Measurements from ENCODE around the gene GSTO1.
"Not testable (repeated sequence)": the region's sequence is repeated elsewhere in the genome, so short reads cannot be mapped to it uniquely, and the experiment has no call there.

The GSTO1 gene

GRCh38 chr10:104240078-104240477 lies 14.6 kb upstream of the GSTO1 start:
- Mint-ChIP-seq H3K36me3 (ENCODE audit: low read depth) (no peaks in the 10 kb centered on the region), H3K27me3 (no peaks in the 10 kb centered on the region), H3K4me3 (no peak overlapping the region), H3K4me1 (ENCODE audit: low read depth) (peaks cover 14% of the 10 kb centered on the region), H3K9me3 (no peaks in the 10 kb centered on the region), H3K27ac (no peak overlapping the region)
- intact Hi-C loops (cut with micrococcal nuclease): no loop called here

GRCh38 chr10:104242545-104242944 lies 12.1 kb upstream of the GSTO1 start:
- intact Hi-C loops (cut with micrococcal nuclease): no loop called here
- Mint-ChIP-seq H3K27ac (no peak overlapping the region), H3K4me1 (ENCODE audit: low read depth) (peaks cover 33% of the 10 kb centered on the region), H3K27me3 (no peaks in the 10 kb centered on the region), H3K9me3 (no peaks in the 10 kb centered on the region), H3K36me3 (ENCODE audit: low read depth) (no peaks in the 10 kb centered on the region), H3K4me3 (no peak overlapping the region)

GRCh38 chr10:104243009-104243408 lies 11.7 kb upstream of the GSTO1 start:
- peak overlapping the region; percentile 18 for H3K27ac Mint-ChIP-seq
- intact Hi-C loops (cut with micrococcal nuclease); H3K36me3 Mint-ChIP-seq (ENCODE audit: low read depth); H3K27me3 Mint-ChIP-seq; H3K9me3 Mint-ChIP-seq; H3K4me3 Mint-ChIP-seq: not testable (repeated sequence)
- H3K4me1 Mint-ChIP-seq (ENCODE audit: low read depth): peaks cover 33% of the 10 kb centered on the region

- Mint-ChIP-seq H3K27ac (peak overlapping the region; percentile 18), H3K36me3 (ENCODE audit: low read depth) (no peaks in the 10 kb centered on the region), H3K4me1 (ENCODE audit: low read depth) (peaks cover 33% of the 10 kb centered on the region), H3K27me3 (no peaks in the 10 kb centered on the region), H3K9me3 (no peaks in the 10 kb centered on the region), H3K4me3 (no peak overlapping the region)
- intact Hi-C loops (cut with micrococcal nuclease): no loop called here
These were observed 11.2 kb upstream of the GSTO1 start for GRCh38 chr10:104243512-104243911.

- Mint-ChIP-seq H3K9me3 (no peaks in the 10 kb centered on the region), H3K27me3 (no peaks in the 10 kb centered on the region), H3K4me1 (ENCODE audit: low read depth) (peaks cover 25% of the 10 kb centered on the region), H3K36me3 (ENCODE audit: low read depth) (no peaks in the 10 kb centered on the region), H3K27ac (peak overlapping the region; percentile 92), H3K4me3 (no peak overlapping the region)
- intact Hi-C loops (cut with micrococcal nuclease): no loop called here
These were observed 9.5 kb upstream of the GSTO1 start for GRCh38 chr10:104245066-104245632.

DNA sequence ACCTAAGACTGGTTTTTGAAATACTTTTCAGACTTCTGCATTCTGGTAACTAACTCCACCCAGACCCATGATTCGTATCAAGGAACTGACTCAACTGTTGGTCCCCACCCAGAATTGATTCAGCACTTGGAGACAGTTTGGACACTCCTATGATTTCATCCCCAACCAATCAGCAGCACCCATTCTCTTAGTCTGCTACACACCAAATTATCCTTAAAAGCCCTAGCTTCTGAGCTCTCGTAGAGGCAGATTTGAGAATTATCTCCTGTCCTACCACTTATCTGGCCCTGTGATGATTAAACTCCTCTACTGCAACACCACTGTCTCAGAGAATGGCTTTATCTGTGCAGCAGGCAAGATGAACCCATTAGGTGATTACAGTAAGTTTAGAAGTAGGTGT lies 7.7 kb upstream of the GSTO1 start:
- Mint-ChIP-seq H3K9me3 (no peaks in the 10 kb centered on the region), H3K4me3 (peak overlapping the region; percentile 49), H3K27me3 (no peaks in the 10 kb centered on the region), H3K27ac (peak overlapping the region; percentile 92), H3K36me3 (ENCODE audit: low read depth) (no peaks in the 10 kb centered on the region), H3K4me1 (ENCODE audit: low read depth) (peaks cover 19% of the 10 kb centered on the region)
- intact Hi-C loops (cut with micrococcal nuclease): loop anchor here (1.0 to 2.0 kb wide), 2 partner anchors 8 to 22 kb away; partner anchors contain the start of gene GSTO2

- Mint-ChIP-seq H3K4me1 (ENCODE audit: low read depth) (peaks cover 22% of the 10 kb centered on the region), H3K36me3 (ENCODE audit: low read depth) (no peaks in the 10 kb centered on the region), H3K27ac (peak overlapping the region; percentile 92), H3K9me3 (no peaks in the 10 kb centered on the region), H3K4me3 (peak overlapping the region; percentile 49), H3K27me3 (no peaks in the 10 kb centered on the region)
- intact Hi-C loops (cut with micrococcal nuclease): loop anchor here (1.0 to 2.0 kb wide), 2 partner anchors 8 to 21 kb away; partner anchors contain the start of gene GSTO2
These were observed 7.1 kb upstream of the GSTO1 start for GRCh38 chr10:104247513-104248146.

GRCh38 chr10:104248931-104249330 lies 5.8 kb upstream of the GSTO1 start:
- intact Hi-C loops (cut with micrococcal nuclease); H3K27ac Mint-ChIP-seq; H3K27me3 Mint-ChIP-seq; H3K36me3 Mint-ChIP-seq (ENCODE audit: low read depth); H3K9me3 Mint-ChIP-seq; H3K4me3 Mint-ChIP-seq: not testable (repeated sequence)
- peaks cover 35% of the 10 kb centered on the region for H3K4me1 Mint-ChIP-seq (ENCODE audit: low read depth)

DNA sequence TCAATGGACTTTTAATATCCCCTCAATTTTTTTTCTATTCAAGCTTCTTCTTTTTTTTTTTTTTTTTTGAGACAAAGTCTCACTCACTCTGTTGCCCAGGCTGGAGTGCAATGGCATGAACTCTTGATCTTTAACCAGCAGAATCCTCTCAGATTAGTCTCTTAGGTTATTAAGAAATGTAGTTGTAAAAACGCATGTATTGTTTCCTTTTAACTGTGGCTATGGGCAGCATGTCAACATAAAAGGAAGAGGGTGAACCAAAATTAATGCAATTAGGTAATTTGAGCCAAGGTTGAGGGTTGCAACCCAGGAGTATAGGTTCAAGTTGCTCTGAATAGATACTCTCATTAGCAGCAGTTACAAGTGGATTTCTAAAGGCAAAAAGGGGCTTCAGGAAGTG lies 4.3 kb upstream of the GSTO1 start:
- H3K36me3 Mint-ChIP-seq (ENCODE audit: low read depth): peaks cover 8% of the 10 kb centered on the region
- intact Hi-C loops (cut with micrococcal nuclease): no loop called here
- no peak overlapping the region for H3K4me3 Mint-ChIP-seq
- H3K4me1 Mint-ChIP-seq (ENCODE audit: low read depth): peaks cover 42% of the 10 kb centered on the region
- no peaks in the 10 kb centered on the region for H3K27me3 Mint-ChIP-seq
- H3K27ac Mint-ChIP-seq: peak overlapping the region; percentile 4
- H3K9me3 Mint-ChIP-seq: no peaks in the 10 kb centered on the region

DNA sequence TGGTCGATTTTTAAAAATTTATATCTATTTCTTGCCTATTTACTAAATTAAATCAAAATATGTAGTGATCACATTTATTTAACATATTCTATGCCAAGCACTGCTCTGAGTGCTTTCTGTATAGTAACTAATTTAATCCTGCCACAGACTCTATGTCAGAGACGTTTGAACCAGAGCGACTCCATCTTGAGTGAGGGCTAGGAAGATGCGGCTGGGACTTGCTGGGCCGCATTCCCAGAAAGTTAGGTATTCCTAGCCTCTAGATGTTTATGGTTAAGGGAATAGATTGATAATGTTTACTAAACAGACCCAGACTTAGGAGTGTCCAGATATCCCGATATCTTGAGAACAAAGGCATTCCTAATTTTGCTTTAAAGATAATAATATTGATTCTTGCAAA lies 3.2 kb upstream of the GSTO1 start:
- no peaks in the 10 kb centered on the region for H3K27me3 Mint-ChIP-seq
- no peak overlapping the region for H3K4me3 Mint-ChIP-seq
- no peak overlapping the region for H3K27ac Mint-ChIP-seq
- intact Hi-C loops (cut with micrococcal nuclease): no loop called here
- peaks cover 35% of the 10 kb centered on the region for H3K4me1 Mint-ChIP-seq (ENCODE audit: low read depth)
- H3K9me3 Mint-ChIP-seq: no peaks in the 10 kb centered on the region
- peaks cover 8% of the 10 kb centered on the region for H3K36me3 Mint-ChIP-seq (ENCODE audit: low read depth)

GRCh38 chr10:104252368-104252767 lies 2.3 kb upstream of the GSTO1 start:
- intact Hi-C loops (cut with micrococcal nuclease): no loop called here
- H3K4me3 Mint-ChIP-seq: no peak overlapping the region
- no peak overlapping the region for H3K27ac Mint-ChIP-seq

DNA sequence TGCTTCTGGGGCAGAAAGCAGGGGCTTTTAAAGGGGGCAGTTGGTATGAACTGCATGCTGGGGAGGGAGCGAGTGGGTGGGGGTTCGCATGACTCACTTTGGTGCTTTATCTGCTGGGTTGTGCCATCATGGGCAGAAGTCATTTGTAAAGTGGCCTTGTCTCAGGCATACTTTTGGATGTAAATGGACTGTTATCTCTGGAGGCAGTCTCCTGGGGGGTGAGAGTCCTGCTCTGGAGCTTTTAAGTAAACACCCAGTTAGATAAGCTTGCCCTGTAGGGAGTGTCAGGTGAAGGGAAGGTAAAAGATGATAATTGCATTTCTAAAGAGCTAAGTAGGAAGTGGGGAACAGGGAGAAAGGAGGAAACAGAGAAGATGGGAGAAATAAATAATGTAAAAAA lies 1.6 kb upstream of the GSTO1 start:
- H3K9me3 Mint-ChIP-seq: no peaks in the 10 kb centered on the region
- no peaks in the 10 kb centered on the region for H3K27me3 Mint-ChIP-seq
- H3K36me3 Mint-ChIP-seq (ENCODE audit: low read depth): peaks cover 19% of the 10 kb centered on the region
- peaks cover 33% of the 10 kb centered on the region for H3K4me1 Mint-ChIP-seq (ENCODE audit: low read depth)
- intact Hi-C loops (cut with micrococcal nuclease): no loop called here
- H3K27ac Mint-ChIP-seq: peak overlapping the region; percentile 96
- H3K4me3 Mint-ChIP-seq: no peak overlapping the region

More at GRCh38 chr10:104252368-104252767, 2.3 kb upstream of the GSTO1 start:
- Mint-ChIP-seq H3K4me1 (ENCODE audit: low read depth) (peaks cover 31% of the 10 kb centered on the region), H3K27me3 (no peaks in the 10 kb centered on the region), H3K9me3 (no peaks in the 10 kb centered on the region), H3K36me3 (ENCODE audit: low read depth) (peaks cover 13% of the 10 kb centered on the region)

- H3K4me3 Mint-ChIP-seq: peak overlapping the region; percentile 91
- H3K9me3 Mint-ChIP-seq: no peaks in the 10 kb centered on the region
- peaks cover 26% of the 10 kb centered on the region for H3K36me3 Mint-ChIP-seq (ENCODE audit: low read depth)
- H3K4me1 Mint-ChIP-seq (ENCODE audit: low read depth): peaks cover 40% of the 10 kb centered on the region
- intact Hi-C loops (cut with micrococcal nuclease): loop anchor here (2.0 kb wide), 1 partner anchor 15 kb away; the partner anchor contains the start of gene GSTO2
- H3K27ac Mint-ChIP-seq: peak overlapping the region; percentile 96
- H3K27me3 Mint-ChIP-seq: no peaks in the 10 kb centered on the region
These were observed 884 bp upstream of the GSTO1 start for GRCh38 chr10:104253606-104254410.

DNA sequence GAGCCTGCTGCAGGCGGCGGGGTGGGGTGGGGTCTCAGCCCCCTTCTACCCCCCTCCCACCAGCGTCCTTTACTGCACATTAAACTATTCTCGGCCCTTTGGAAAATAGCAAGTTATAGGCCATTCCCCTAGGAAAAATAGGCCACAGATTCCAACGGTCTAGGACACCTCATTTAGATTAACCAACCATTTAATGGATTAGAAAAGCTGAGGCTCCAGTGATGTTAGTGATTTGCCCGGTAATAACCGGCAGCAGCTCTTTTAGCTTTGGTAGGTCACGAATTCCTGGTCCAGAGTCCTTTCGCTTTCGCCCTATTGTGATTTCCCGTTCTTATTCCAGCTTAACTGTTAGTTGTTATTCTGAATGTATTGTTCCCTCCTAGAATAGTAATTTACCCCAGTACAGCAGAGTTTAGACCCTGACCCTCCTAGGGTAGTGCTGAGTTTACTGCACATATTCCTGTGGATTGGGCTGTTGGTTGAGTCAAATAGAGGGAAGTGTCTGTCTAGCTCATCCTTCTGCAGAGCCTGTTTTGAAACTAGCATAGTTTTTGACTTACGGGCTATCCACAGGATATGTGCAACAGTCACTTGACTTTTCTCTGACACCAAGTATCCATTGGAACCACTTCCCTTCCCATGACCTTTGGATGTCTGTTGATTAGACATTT lies 754 bp downstream of the GSTO1 start:
- Mint-ChIP-seq H3K4me3 (peak overlapping the region; percentile 91), H3K27ac (peak overlapping the region; percentile 96), H3K4me1 (ENCODE audit: low read depth) (peaks cover 56% of the 10 kb centered on the region), H3K27me3 (no peaks in the 10 kb centered on the region), H3K9me3 (no peaks in the 10 kb centered on the region), H3K36me3 (ENCODE audit: low read depth) (peaks cover 42% of the 10 kb centered on the region)
- intact Hi-C loops (cut with micrococcal nuclease): loop anchor here (1.0 to 2.0 kb wide), 2 partner anchors 8 to 13 kb away; partner anchors contain the start of gene GSTO2

Data from dendritic cell treated with granulocyte-macrophage colony-stimulating factor and Interleukin-4, amounts not matched to agents 40 ng/mL and 50 ng/mL, for 4 days (primary cell).